Caki2 (cell line): ENCODE measurements around the gene GSTA4. TPM values are rescaled to one million over a fixed set of nuclear protein-coding genes. Genes with fewer than 3 reads are reported as not detected.
A peak's percentile ranks its signal among the peaks of the same experiment; 100 is the strongest.
"Not testable (repeated sequence)": the region's sequence is repeated elsewhere in the genome, so short reads cannot be mapped to it uniquely, and the experiment has no call there.

Experiments
- DNase-seq: peaks from one replicate; pipeline ENCODE4 v3.0.0-alpha.2; 2015; ENCODE audit warnings: low read depth
- in situ Hi-C: cut with HindIII; loops from 2 replicates; pipeline ENCODE4 v1.10.0; 2016; ENCODE audit warnings: low sequenced_read_pairs, low pct_unique_long_range_greater_than_20kb, mixed read lengths
- total RNA-seq: library from RNA; depleted of rRNA; stranded (reverse); fragments of >200 nt; shearing (Covaris generic); gene quantifications from 2 replicates; pipeline ENCODE4 v1.2.3, GENCODE V29; 2014; ENCODE audit warnings: low replicate concordance

GSTA4 gene
- total RNA-seq, 1 experiment from 2014 or later, result 83.6 TPM

DNA sequence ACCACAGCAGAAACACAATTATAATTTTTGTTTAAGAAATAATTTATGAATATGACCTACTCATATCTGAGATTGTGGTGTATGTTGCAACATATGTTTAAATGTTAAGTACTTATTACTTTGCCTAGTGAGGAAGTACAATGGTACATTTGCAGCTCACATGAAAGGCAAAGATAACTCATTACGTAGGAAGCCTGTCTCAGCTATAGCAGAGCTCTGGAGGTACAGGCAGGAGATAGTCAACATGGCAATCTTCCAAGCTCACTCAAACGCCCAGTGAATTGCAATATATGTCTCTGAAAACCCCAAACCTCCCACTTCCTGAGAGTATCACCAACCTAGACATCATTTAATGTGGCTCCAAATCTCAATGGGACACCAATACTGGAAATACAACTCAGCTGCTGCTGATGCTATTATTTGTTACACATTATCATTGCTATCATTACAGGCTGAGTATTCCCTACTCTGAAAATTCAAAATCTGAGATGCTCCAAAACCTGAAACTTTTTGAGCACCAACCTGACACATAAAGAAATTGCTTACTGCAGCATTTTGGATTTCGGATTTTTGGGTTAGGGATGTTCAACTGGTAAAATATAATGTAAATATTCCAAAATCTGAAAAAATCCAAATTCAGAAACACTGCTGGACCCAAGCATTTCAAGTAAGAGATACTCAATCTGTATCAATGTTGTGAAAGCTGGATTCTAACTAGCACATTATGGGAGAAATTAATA is 25.1 kb upstream of the GSTA4 start:
- in situ Hi-C loops, result no loop called here
- no peak for DNase-seq

DNA sequence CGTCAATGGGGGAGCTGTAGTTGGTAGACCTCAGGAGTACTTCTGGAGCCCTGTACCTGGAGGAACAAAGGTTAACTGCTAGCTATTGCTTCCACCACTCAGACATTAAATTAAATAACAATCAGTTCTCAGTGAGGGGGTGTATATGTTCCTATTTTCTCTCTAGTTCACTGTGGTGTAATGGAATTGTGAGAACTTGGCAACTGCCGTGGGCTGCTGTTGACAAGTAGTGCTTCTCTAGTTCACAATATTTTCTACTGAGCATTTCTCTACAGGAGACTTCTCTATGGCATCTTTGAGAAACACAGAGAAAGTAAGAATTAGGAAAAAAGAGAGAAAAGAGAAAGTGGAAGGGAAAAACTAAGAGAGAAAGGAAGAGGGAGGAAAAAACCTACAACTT is 23.4 kb upstream of the GSTA4 start:
- DNase-seq, result no peak
- in situ Hi-C loops, result no loop called here

DNA sequence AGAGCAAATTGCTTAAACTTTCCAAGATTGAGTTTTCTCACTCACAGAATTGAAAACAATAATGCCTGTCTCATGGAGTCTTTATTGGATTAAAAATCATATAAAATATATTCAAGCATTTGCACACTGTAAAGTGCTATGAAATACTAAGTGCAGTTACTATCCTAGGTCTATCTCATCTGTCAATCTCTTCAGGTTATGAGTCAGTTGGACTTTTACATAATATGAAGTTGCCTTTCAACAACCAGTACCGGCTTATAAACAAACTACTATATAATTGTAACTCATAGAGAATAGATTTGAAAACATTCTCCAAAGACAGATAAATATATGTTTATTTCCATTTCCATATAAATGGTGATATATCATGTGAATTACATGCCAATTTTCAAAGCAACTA is 20.4 kb upstream of the GSTA4 start:
- DNase-seq, result no peak
- in situ Hi-C loops, result no loop called here

DNA sequence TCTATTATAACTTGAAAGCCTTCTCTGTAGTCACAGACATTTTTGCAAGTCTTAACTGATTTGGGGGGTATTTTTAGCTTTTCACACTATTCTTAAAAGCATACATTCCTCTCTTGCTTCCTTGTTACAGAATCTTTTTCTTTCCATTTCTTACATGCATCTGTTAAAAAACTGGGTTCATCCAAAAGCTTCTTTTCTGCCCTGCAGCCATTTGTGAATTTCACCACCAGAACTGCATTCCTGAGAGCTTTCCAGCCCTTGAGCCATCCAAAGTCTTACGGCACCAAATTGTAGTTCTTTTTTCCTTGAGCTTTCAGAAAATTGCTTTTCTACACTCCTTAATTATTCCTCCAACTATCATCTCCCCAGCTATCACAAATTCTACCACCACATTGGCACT is 19.7 kb upstream of the GSTA4 start:
- no peak for DNase-seq

DNA sequence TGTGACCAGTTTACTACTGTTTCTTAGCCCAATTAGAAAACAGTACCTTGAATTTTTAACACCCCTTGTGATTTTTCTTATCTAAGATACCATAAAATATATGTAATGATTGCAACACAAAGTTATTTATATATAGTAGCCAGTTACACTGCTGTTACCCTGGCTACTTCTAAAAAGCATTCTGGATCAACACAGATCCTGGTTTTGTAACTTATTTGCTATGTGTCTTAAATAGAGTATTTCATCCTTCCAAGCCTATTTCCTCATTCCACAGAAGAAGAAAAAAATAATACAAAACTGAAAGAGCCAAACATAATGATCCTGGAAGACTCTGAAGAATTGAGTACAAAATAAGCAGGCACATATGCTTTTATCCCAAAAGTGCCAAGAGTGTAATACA is 19.0 kb upstream of the GSTA4 start:
- in situ Hi-C loops, result no loop called here
- DNase-seq, result no peak

More for the DNA sequence above, 19.7 kb upstream of the GSTA4 start:
- in situ Hi-C loops, result no loop called here

DNA sequence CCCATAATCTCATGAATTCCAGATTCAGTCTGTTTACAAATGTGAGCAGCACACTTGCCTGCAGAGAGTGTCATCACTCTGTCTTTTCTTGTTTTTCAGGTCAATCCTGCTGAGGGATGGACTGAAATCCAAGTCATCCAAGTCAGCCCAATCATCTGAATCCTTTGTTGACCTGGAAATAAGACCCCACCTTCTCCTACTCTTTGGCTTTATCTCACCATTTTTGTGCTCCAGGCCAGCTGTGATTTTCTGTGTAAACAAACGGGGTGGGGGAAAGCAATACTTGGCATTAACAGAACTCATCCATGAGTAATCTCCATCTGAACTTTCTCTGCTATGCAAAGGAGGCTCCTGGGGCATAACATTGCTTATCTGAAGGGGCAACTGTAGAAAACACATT is 16.9 kb upstream of the GSTA4 start:
- no peak for DNase-seq
- in situ Hi-C loops, result no loop called here

DNA sequence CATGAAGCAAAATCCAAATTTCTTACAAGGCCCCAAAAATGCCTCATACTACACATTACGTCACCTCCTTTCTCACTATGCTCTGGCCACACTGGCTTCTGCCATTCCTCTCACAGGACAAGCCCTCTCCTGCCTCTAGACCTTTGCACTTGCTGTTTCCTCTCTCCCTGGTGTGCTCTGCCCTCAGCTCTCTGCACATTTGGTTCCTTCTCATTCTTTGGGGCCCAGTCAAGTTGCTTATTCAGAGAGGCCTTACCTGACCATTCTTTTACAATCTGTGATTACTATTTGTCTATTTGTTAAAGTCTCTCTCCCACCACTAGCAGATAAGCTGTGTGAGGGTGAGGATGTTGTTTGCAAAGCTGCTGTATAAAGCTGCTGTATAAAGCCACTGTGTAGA is 15.4 kb upstream of the GSTA4 start:
- in situ Hi-C loops, result no loop called here
- DNase-seq, result no peak

DNA sequence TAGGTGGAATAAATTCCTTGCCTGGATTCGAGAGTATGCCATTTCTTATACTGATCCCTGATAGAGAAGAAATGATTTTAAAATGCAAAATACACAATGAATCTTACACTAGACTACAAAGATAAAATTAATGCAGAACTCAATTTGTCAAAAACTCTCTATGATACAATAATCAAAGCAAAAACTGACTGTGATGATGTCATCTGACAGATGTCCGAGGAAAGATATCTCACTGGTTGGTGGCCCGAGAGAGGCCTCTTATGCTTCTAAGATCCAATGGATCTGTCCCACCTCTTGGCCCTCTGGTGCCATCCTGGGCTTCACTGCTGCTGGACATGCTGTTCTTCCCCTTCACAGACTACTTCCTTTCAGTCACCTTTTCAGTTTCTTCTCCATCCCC is 14.4 kb upstream of the GSTA4 start:
- no peak for DNase-seq
- in situ Hi-C loops, result no loop called here

DNA sequence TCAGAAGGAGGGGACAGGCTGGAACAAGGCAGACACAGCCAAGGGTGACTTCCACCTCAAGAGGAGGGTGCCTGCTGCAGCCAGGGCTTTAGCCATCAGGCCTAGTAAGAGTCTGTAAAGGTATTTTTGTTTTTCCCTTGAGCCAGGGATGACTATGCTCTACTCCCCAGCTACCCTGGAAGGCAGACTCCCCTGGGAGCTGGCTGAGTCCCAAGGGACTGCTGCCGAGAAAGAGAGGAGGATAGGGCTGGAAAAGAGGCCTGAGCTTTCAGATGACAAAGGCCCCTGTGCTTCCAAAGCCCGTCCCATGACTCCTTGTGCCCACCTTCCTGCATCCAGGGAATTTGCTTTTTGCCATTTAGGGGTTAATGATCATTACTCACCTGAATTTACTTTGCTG is 14.0 kb upstream of the GSTA4 start:
- in situ Hi-C loops, result no loop called here

DNA sequence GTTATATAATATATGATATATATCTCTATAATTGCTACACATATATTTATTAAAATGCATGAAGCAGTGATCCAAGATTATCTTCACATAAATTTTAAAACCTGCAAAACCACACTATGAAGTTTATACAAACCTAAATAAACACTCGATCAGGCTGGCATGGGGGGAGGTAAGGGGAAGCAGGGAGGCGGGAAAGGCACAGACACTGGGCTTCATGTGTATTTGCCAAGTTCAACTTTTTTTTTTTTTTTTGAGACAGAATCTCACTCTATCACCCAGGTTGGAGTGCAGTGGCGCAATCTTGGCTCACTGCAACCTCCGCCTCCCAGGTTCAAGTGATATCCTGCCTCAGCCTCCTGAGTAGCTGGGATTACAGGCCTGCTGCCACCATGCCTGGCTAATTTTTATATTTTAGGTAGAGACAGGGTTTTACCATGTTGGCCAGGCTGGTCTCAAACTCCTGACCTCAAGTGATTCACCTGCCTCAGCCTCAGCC is 13.2 kb upstream of the GSTA4 start:
- in situ Hi-C loops, DNase-seq: not testable (repeated sequence)

More for the DNA sequence above, 14.0 kb upstream of the GSTA4 start:
- DNase-seq, result no peak

DNA sequence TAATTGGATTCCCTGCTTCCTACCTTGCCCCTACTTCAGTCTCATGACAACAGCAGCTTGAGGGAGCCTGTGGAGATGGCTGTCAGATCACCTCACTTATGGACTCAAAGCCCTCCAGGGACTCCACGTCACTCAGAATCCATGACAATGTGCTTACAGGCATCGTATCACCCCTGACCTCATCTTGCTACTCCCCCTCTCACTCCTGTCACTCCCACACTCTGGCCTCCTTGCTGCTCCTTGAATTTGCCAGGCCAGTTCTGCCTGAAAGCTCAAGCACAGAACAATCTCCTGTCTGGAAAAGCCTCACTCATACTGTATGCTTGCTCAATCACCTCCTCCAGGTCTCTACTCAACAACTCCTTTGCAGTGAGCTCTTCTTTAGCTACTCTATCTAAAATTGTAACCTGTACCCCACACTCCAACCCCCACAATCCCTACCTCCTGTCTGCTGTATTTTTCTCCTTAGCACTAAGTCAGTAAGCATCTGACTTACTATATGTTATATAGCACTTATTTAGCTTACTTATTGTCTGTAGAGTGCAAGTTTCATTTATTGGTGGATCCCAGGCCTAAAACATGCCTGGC is 10.7 kb upstream of the GSTA4 start:
- no peak for DNase-seq
- in situ Hi-C loops, result no loop called here

DNA sequence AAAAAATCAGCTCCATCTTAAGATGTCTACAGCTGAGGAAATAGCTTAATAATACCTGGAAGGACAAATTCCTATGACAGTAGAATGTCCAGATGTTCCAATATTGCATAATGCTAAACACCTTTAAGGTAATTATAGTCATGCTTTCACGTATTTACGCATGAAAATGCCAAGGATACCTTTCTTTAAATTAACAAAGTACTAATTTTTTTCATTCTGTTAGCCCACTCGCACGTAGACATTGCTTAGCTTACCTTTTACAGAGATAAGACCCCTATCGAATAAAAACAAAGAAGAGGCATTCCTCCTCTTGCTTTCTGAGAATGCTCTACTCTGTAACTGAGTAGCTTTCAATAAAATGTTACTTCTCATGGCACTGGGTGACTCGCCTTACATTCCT is 4.4 kb upstream of the GSTA4 start:
- in situ Hi-C loops, result no loop called here
- no peak for DNase-seq

DNA sequence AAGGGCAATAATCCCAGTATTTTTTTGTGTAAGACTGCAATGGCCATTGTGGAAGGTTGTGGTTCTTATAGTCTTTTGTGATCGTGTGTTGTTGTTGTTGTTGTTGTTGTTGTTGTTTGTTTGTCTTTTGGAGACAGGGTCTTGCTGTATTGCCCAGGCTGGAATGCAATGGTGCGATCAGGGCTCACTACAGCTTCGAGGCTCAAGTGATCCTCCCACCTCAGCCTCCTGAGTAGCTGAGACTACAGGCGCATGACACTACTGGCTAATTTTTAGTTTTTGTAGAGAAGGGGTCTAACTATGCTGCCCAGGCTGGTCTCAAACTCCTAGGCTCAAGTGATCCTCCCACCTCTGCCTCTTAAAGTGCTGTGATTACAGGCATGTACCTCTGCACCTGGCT is 3.5 kb upstream of the GSTA4 start:
- in situ Hi-C loops, result no loop called here
- no peak for DNase-seq

DNA sequence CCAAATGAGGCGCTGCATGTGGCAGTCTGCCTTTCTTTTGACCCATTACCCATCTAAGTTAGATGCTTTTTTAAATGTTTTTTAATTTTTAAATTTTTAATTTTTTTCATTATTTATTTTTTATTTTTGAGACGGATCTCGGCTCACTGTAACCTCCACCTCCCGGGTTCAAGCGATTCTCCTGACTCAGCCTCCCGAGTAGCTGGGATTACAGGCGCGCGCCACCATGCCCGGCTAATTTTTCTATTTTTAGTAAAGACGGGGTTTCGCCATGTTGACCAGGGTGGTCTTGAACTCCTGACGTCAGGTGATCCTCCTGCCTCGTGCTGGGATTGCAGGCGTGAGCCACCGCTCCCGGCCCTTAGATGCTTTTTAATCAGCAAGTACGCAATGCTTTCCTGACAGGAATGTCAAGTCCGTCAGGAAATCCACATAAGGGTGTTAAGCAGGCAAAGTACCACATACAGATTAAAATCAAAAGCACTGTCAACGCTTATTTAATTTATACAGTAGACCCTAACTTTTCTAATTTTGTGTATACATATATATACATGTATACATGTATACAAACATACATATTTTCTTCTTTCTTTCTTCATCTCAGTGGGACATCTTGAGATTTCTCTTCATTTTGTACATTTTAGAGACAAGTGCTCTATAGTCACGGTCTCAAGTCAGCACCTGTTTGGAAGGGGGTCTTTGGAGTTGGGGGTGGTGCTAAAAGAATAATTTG is 995 bp upstream of the GSTA4 start:
- in situ Hi-C loops, result no loop called here
- peak; percentile 77 for DNase-seq

DNA sequence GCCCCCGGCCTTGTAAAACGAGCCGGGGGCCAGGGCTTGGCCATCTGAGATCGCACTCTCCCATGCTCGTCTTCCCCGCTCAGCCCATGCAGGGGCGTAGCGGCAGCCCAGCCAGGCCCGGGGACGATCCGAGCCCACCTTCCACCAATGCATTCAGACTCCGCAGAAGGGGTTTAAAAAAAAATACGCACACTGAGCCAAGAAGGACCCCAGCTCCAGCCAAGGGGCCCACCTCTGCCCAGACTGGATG is 320 bp downstream of the GSTA4 start:
- no peak for DNase-seq
- in situ Hi-C loops, result no loop called here

DNA sequence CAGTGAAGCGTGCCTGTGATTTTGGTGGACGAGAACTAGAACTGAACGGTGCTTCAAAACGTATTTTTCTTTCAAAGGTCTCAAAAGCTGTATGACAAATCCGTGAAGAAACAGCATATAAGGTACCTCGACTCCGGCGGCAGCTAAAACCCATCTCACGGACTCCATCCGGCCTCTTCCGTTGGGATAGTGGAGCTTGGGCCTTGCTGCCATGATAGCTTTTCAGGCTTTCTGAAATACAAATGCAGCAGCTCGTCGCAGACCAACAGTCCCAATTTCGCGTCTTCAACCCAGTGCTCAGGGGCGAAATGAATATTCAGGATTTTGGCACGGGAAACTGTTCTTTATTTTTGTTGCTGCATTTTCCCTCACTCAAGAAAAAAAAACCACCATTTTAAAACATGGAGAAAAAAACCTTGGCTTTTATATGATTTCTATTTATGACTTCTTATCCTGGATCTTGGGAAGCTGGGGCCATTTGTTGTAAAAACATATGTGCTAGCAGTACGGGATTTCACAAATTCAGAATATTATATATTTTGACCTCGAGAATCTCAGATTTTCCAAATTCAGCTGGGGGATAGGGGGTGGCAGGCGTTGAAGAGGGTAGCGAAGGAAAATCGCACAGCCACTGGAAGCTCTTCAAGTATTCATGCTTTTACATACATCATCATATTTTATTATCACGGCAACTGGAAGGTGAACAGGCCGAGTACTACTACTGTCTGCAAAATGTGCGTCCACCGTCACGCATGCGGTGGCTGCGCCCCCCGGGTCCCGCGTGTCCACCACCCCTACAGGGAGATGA is 849 bp downstream of the GSTA4 start:
- peak; percentile 65 for DNase-seq
- in situ Hi-C loops, result no loop called here

DNA sequence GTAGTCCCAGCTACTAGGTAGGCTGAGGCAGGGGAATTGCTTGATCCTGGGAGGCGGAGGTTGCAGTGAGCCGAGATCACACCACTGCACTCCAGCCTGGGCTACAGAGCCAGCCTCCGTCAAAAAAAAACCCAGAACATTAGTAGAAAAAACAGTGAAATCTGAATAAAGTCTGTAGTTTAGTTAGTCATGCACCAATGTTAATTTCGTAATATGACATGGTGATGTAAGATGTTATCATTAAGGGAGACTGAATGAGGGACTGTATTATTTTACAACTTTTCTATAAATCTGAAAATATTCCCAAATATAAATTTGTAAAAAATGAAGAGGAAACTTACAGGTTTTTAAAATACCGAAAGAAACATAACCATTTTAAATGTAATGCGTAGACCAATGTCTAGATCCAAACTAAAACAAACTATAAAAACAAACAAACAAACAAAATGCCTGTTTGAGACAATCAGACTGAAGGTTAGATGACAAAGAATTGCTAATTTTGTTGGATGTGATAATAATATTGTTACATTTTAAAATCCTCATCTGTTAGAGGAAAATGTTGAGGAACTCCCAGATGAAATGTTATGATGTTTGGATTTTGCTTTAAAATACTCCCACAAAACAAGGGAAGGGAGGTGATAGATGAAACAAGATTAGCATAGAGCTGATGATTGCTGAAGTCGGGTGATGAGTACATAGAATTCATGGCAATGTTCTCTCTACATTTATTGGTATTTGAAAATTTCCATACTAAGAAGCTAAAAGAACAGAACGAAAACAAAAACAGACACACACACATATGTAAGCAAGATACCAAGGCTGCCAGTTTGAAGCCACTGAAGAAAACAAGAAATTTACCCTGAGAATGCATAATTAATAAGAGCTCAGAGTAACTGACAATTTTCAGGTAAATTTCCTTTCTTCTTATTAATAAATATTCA is 1.8 kb downstream of the GSTA4 start:
- in situ Hi-C loops, result no loop called here
- peak; percentile 18 for DNase-seq

DNA sequence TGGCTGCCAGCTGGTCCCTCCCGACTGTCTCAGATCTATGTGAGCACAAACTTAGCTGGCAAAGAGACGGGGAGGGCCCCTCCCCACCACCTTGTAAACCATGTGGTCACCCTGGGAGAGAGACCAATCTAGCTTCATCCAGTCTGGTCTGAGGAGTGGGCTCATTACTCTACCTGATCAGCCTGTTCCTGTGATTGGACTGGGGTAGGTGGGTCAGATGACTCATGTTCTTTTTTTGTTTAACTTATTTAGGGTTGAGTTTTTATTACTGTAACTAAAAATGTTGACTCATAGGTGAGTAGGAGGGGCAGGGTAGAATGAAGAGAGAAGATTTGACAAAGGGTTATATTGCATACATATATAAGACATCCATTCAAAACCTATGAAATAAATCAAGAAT is 4.7 kb downstream of the GSTA4 start:
- DNase-seq, result peak; percentile 25
- in situ Hi-C loops, result no loop called here
